ENCODE results near the gene GPX3. TPM values are rescaled to one million over a fixed set of nuclear protein-coding genes. Genes with fewer than 3 reads are reported as not detected.
A peak's percentile ranks its signal among the peaks of the same experiment; 100 is the strongest.

Gene GPX3
- total and polyA plus RNA-seq, 2 experiments from 2014 or later: 40.9 to 69.9 TPM

DNA sequence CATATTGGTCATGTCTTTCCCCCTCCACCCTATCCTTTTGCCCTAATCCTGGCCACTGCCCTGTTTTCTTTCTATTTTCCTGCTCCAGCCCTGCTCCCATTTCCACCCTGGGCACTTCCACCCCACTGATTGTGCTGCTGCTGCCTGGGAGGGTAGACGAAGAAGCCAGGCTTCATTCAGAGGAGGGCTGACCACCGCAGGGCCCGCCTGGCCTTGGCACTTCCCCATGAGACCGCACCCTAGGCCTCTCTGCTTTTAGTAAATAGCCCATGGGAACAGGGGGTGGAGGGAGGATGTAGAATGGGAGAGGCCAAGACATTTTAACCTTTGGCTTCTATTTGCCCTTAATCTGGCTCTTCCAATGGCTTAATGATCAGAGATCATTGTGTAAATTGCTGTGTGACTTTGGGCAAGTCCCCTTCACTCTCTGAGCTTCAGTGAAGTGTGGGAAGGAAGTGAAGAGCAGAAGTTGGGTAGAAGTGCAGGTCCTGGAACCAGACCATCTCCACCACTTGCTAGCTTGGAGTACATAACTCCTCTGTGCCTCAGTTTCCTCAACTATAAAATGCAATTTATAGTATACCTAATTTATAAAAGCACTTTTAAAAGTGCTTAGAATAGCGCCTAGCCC, 13.6 kb upstream of the GPX3 start:
- 92% methylated on average over 5 of the region's 5 CpGs for WGBS (ENCODE audit: low lambda C conversion rate, missing lambda C conversion rate)
- Histone ChIP-seq H3K4me3 (no peak overlapping the region), H3K4me1 (ENCODE audit: insufficient read depth) (peaks cover 27% of the 10 kb centered on the region), H3K9me2 (replicated peaks; ENCODE audit: insufficient read depth) (no peaks in the 10 kb centered on the region), H4K20me1 (ENCODE audit: insufficient read depth, poor library complexity, severe bottlenecking) (no peaks in the 10 kb centered on the region), H3K9me3 (ENCODE audit: low read depth) (no peaks in the 10 kb centered on the region), H3K36me3 (replicated peaks; ENCODE audit: insufficient read depth, low read depth) (no peaks in the 10 kb centered on the region), H3K79me2 (no peaks in the 10 kb centered on the region), H2AFZ (no peak overlapping the region), H3K4me2 (no peak overlapping the region), H3K27me3 (no peaks in the 10 kb centered on the region), H3K27ac (peak overlapping the region; percentile 56)
- no peak for DNase-seq (ENCODE audit: low spot score)
- no peak for TF ChIP-seq CTCF (IDR thresholded peaks at IDR 0.05; ENCODE audit: poor library complexity)

DNA sequence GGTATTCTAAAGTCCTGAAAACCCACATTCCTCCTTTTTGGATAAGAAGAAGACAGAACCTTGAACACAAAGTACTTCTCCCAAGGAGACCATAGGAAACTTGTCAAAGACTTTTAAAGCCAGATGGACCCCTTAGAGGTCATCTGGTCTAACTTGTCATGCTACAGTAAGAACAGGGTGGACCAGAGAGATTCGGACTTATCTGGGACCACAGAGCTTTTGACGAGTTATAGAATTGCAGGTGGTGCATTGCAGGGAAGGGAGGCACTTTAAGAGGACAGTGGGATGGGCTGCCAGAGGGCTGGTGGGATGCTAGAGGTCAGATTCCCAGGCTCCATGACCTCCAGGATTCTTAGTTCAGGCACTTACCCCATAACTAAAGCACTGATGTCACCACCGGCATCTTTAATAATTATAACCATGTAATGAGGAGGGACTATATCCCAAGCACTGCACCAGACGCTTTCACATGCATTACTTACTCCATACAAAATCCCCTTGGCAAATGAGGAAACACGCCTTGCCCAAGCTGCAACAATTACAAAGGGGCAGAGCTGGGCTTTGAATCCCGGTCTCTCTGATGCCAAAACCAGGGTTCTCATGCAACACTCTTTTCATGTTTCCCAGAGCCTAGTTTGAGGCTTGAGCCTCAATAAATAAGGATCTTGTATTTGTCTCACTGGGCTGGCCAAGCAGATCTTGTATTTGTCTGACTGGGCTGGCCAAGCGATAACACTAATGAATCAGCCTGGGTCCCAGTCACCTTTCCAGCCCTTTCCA, 12.8 kb upstream of the GPX3 start:
- 93% methylated on average over 7 of the region's 7 CpGs for WGBS (ENCODE audit: low lambda C conversion rate, missing lambda C conversion rate)
- no peaks in the 10 kb centered on the region for H3K27me3 ChIP-seq
- no peaks in the 10 kb centered on the region for H3K9me2 ChIP-seq (replicated peaks; ENCODE audit: insufficient read depth)
- H3K79me2 ChIP-seq: no peaks in the 10 kb centered on the region
- H3K4me3 ChIP-seq: no peak overlapping the region
- peaks cover 27% of the 10 kb centered on the region for H3K4me1 ChIP-seq (ENCODE audit: insufficient read depth)
- TF ChIP-seq CTCF (IDR thresholded peaks at IDR 0.05; ENCODE audit: poor library complexity): no peak
- no peak for TF ChIP-seq EZH2phosphoT487 (IDR thresholded peaks at IDR 0.05; ENCODE audit: low read depth, severe bottlenecking, unreplicated experiment)
- H3K27ac ChIP-seq: no peak overlapping the region
- H3K9me3 ChIP-seq (ENCODE audit: low read depth): no peaks in the 10 kb centered on the region
- no peak for DNase-seq (ENCODE audit: low spot score)
- H3K4me2 ChIP-seq: no peak overlapping the region
- H3K36me3 ChIP-seq (replicated peaks; ENCODE audit: insufficient read depth, low read depth): no peaks in the 10 kb centered on the region
- H4K20me1 ChIP-seq (ENCODE audit: insufficient read depth, poor library complexity, severe bottlenecking): no peaks in the 10 kb centered on the region
- H2AFZ ChIP-seq: no peak overlapping the region

DNA sequence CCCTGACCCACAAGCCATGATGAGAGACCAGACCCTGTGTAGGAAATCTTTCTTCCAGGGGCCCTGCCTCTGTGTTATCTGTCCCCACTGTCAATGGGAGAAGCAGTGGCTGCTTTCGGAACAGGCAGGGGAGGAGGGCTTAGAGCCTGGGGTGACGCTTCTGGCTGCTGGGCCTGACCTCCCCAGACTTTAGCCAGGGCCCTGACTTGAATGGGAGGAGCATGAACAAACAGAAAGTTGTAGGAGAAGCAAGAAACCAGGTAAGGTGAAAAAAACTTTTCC, 12.2 kb upstream of the GPX3 start:
- no peaks in the 10 kb centered on the region for H3K36me3 ChIP-seq (replicated peaks; ENCODE audit: insufficient read depth, low read depth)
- no peak overlapping the region for H2AFZ ChIP-seq
- no peak for DNase-seq (ENCODE audit: low spot score)
- no peaks in the 10 kb centered on the region for H3K27me3 ChIP-seq
- 59% methylated on average over 2 of the region's 2 CpGs for WGBS (ENCODE audit: low lambda C conversion rate, missing lambda C conversion rate)
- no peak overlapping the region for H3K4me3 ChIP-seq
- no peak overlapping the region for H3K27ac ChIP-seq
- no peaks in the 10 kb centered on the region for H3K9me3 ChIP-seq (ENCODE audit: low read depth)
- peaks cover 27% of the 10 kb centered on the region for H3K4me1 ChIP-seq (ENCODE audit: insufficient read depth)
- H3K9me2 ChIP-seq (replicated peaks; ENCODE audit: insufficient read depth): no peaks in the 10 kb centered on the region
- no peaks in the 10 kb centered on the region for H3K79me2 ChIP-seq
- TF ChIP-seq CTCF (IDR thresholded peaks at IDR 0.05; ENCODE audit: poor library complexity): no peak
- TF ChIP-seq EZH2phosphoT487 (IDR thresholded peaks at IDR 0.05; ENCODE audit: low read depth, severe bottlenecking, unreplicated experiment): no peak
- no peak for TF ChIP-seq EZH2 (IDR thresholded peaks at IDR 0.05; ENCODE audit: borderline replicate concordance)
- H3K4me2 ChIP-seq: no peak overlapping the region
- no peaks in the 10 kb centered on the region for H4K20me1 ChIP-seq (ENCODE audit: insufficient read depth, poor library complexity, severe bottlenecking)

Measured in hepatocyte (in vitro differentiated cells).